Measurements from ENCODE around the gene VKORC1L1. TPM values are rescaled to one million over a fixed set of nuclear protein-coding genes. Genes with fewer than 3 reads are reported as not detected.
"Not testable (repeated sequence)": the region's sequence is repeated elsewhere in the genome, so short reads cannot be mapped to it uniquely, and the experiment has no call there.

VKORC1L1 gene
- total RNA-seq: 11.3 and 12.7 TPM in 2 replicates
- 28.5 TPM for polyA plus RNA-seq (2012)

DNA sequence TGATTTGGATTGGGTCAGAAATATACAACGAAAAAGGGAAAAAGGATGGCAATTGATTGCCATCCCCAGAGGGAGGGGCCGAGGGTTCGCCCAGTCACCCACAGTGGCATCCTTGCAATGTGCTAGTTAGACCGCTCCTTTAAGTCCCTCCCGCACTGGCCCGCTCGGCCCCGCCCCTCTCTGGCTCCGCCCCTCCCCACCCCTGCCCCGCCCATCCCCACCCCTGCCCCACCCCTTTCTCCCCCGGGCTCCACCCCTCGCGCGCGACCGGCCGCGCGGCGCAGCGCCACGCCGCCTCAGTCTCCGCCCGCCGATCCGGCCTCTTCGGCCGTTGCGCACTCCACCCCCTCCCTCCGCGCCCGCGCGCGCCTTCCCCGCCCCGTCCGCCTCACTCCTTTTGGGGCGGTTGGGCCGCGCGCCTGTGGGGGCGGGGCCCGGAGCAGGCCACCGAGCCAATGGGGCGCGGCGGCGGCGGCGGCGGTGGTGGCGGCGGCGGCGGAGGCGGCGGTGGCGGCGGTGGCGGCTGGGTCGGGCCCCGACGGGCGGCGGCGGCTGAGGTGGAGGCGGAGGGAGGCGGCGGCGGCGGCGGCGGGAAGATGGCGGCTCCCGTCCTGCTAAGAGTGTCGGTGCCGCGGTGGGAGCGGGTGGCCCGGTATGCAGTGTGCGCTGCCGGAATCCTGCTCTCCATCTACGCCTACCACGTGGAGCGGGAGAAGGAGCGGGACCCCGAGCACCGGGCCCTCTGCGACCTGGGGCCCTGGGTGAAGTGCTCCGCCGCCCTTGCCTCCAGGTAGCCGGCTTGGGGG is at the start of gene VKORC1L1:
VKORC1L1 (plus strand) TSS at position 299 of the 806 bp plus-strand sequence; CDS start at position 597, 298 bp downstream.
- DNase-seq (ENCODE audit: low read depth): peak; percentile 97

DNA sequence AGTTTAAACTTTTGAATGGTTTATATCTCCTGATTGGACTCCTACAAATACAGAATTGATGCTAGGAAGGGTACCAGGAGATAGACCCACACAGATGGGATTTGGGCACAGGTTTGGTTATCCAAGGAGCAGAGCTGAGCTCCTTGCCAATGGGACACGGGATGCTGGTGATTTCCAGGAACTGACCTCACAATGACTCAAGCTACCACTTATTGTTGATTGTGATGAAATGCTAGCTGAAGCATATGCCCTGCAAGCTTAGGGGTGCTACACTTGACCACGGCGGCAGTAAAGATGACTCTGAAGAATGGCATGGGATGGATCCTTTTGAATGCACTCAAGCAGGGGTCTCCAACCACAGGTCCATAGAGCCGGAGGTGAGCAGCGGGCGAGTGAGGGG is 45.5 kb upstream of the VKORC1L1 start:
- no peak for DNase-seq (ENCODE audit: low read depth)

DNA sequence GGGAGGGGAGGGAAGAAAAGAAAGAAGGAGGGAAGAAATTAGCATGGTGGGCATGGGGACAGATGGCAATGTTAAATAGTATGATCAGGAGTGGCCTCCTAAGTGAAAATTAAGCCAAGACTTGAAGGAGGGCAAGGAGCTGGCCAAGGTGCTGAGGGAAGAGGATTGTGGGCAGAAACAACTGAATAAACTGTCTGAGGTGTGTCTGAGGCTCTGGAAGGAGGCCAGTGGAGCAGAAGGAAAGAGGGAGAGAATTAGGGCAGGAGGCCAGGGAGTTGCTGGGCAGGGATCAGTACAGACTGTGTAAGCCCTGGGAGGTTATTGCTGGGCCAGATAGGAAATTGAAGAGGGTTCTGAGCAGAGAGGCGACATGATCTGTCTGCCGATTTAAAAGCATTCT is 40.6 kb upstream of the VKORC1L1 start:
- DNase-seq (ENCODE audit: low read depth): peak; percentile 63

DNA sequence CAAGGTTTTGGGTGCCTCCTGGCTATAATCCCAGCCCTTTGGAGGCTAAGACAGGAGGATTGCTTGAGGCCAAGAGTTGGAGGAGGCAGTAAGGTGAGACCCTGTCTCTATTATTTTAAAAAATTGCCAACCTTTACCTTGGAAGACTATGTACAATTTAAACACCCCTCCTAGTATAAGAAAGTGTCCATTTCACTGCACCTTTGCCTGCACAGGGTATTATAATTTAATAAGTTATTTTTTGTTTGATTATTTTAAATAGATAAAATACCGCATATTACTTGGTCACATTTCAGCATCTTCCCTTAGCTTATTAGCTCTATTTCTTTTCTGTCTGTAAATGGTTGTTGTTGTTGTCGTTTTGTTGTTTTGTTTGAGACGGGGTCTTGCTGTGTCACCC is 36.2 kb upstream of the VKORC1L1 start:
- DNase-seq (ENCODE audit: low read depth): not testable (repeated sequence)

DNA sequence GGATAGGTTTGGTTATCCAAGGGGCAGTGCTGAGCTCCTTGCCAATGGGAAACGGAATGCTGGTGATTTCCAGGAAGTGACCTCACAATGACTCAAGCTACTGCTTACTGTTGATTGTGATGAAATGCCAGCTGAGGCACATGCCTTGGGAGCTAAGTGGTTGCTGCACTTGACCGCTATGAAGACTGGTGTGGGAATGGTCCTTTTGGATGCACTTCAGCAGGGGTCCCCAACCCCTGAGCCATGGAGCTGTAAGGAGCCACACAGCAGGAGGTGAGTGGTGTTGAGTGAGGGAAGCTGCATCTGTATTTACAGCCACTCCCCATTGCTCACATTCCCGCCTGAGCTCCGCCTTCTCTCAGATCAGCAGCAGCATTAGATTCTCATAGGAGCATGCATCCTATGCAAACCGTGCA is 35.3 kb upstream of the VKORC1L1 start:
- DNase-seq (ENCODE audit: low read depth): not testable (repeated sequence)

DNA sequence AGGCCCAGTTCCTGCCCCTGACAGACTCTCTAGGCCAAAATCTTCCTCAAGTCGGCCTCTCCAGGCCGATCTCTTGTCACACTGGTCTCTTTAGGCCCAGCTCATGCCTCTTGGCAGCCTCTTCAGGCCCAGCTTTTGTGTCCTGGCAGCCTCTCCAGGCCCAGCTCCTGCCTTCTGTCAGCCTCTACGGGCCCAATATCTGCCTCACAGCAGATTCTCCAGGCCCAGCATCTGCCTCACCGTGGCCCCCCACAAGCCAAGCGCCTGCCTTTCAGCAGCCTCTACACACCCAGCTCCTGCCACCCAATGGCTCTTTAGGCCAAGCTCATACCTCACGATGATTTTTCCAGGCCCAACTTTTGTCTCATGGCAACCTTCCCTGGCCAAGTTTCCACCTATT is 33.0 kb upstream of the VKORC1L1 start:
- no peak for DNase-seq (ENCODE audit: low read depth)

DNA sequence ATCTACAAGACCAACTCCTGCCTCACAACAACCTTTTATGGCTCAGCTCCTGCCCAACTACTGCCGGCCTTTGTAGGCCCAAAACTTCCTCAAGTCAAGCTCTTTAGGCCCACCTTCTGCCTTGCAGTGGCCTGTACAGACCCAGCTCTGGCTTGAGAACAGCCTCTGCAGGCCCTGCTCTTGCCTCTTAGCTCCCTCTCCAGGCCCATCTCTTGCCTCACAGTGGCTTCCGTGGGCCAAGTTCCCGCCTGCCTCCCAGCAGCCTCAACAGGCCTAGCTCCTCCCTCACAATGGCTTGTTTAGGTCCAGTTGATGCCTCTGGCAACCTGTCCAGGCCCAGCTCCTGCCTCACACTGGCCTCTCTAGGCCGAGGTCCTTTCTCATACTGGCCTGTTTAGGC is 32.4 kb upstream of the VKORC1L1 start:
- DNase-seq (ENCODE audit: low read depth): no peak

DNA sequence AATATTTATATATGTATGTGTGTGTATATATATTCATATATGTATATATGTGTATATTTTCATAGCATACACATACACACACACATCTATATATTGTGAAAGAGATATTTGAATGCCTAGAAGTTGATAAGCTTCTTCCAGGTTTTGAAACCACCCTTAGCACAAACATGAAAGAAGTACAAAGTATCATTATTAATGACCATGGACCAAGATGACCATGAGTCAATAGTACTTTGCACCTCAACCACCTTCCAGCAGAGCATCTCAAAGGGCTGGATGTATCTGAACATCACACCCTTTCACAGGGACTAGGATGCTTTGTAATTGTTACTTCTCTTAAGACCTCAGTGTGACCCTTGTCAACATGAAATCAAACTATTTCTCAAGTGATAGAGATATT is 29.3 kb upstream of the VKORC1L1 start:
- not testable (repeated sequence) for DNase-seq (ENCODE audit: low read depth)

DNA sequence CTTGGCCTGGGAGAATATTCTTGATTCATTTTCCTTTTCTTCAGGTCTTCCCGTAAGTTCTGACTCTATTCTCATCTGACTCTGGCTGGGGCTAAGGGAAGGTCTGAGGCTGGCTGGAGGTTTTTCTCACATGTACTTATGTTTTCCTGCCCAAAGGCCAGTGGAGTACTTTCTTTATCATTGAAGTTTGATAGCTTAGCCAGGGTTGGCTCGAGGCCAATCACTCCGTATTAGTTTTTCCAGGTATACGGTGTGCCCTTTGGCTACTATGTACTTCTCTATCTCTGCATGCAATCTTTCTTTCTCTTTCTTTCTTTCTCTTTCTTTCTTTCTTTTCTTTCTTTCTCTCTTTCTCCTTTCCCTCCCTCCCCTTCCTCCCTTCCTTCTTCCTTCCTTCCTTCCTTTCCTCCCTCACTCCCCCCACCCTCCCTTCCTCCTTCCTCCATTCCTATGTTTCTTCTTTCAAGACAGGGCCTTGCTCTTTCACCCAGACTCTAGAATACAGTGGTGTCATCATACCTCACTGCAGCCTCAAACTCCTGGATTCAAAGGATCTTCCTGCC is 26.8 kb upstream of the VKORC1L1 start:
- no peak for DNase-seq (ENCODE audit: low read depth)

DNA sequence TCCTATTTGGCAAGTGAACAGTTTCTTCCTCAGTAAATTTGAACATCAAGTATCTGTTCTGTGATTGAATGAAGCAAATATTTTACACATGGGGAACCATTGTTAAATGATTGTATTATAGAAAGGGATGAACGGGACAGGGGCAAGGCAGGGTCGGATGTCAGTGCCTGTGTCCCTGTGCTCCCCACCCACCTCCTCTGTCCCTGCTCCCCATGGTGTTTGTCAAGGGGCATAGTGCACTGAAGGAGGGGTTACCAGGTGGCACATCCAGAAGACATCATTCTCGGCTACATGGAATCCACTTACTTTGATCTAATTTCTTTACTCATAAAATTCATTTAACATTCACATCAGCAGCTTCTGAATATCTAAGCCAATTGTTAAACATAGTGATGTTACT is 19.4 kb upstream of the VKORC1L1 start:
- DNase-seq (ENCODE audit: low read depth): not testable (repeated sequence)

DNA sequence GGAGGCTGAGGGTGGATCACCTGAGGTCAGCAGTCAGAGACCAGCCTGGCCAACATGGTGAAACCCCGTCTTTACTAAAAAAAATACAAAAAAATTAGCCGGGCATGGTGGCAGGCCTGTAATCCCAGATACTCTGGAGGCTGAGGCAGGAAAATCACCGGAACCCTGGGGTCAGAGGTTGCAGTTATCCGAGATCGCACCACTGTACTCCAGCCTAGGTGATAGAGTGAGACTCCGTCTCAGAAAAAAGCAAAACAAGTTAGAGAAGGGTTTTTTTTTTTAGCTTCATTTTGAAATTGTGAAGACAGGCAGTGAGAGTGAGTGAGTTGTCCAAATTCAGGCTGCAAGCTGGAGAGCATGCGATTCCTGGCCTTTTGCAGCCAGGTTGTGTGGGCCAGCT is 19.0 kb upstream of the VKORC1L1 start:
- not testable (repeated sequence) for DNase-seq (ENCODE audit: low read depth)

DNA sequence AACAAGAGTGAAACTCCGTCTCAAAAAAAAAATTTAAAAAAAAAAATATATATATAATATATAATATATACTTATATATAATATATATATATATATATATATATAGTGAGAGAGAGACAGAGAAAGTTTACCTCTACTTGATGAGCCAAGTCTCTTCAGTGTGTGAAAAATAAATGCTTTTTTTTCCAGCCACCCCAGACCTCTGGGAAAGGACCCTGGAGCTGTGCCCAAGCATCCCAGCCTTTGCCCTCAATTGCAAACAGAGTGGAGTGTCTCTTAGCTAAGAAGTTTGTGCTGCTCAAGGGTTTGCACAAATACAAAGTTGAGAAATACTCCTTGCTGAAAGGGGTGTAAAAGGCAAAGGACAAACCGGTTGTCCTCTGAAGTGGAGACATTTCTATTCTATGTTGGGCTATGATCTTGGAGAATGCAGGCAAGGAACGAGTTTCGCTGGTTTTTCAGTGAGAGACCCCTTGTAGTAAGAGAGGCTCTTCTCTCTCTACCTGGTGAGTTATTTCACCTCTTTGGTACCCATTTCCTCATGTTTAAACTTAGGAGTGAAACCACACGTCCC is 15.5 kb upstream of the VKORC1L1 start:
- not testable (repeated sequence) for DNase-seq (ENCODE audit: low read depth)

DNA sequence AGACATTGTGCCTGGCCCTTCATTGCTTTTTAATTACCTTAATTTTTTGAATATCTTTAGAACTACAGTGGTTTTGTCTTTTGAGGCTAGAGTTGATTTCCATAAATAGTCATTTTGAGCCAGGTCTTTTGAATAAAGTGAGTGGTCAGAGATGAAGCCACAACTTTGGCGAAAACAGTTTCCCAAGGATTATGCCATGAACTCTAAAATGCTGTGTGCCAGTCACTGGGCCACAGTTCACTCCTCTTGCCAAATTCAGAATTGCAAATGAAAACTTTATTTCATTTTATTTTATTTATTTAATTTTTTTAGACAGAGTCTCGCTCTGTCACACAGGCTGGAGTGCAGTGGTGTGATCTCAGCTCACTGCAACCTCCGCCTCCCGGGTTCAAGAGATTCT is 14.2 kb upstream of the VKORC1L1 start:
- DNase-seq (ENCODE audit: low read depth): not testable (repeated sequence)

DNA sequence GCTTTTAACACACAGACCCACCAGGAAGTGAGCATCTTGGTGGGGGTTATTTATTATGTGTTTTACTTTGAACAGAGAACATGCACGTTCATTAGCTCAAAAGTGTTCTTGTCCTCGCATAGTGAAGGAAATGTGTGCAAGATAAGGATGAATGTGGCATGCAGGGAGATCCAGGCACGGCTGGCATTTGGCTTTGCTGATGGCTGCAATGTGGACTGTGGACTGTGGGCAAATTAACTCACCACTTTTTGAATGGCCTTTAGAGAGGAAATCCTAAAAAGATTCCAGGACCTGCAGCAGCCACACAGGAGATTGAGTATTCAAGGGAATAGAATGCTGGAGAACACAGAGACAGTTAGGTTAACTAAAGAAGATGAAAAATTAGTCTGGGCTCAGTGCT is 6.6 kb upstream of the VKORC1L1 start:
- not testable (repeated sequence) for DNase-seq (ENCODE audit: low read depth)

DNA sequence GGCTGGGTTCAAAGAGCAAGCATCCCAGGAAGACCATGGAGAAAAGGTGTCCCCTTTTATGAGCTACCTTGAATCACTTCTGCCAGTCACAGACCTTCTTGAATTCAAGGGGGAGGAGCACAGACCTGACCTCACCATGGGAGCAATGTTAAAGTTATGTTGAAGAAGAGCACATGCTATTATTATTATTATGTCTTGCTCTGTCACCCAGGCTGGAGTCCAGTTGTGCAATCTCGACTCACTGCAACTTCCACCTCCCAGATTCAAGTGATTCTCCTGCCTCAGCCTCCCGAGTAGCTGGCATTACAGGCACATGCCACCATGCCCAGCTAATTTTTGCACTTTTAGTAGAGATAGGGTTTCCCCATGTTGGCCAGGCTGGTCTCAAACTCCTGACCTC is 5.2 kb upstream of the VKORC1L1 start:
- not testable (repeated sequence) for DNase-seq (ENCODE audit: low read depth)

DNA sequence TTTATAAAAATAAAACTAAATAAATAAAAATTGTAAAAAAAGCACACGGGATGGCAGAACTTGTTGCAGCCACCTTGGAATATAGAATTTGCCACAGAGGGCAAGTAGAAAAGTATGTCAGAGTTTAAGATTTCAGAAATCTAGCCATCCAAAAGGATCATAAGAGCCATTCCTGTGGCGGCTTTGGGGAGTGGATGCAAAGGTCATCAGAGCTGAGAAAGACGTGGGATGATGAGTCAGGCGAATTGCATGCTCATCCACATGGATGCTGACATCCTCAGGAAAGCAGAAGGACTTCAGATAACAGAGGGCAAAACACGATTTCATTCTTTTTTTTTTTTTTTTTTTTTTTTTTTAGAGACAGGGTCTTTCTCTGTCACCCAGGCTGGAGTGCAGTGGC is 3.6 kb upstream of the VKORC1L1 start:
- DNase-seq (ENCODE audit: low read depth): peak; percentile 41

DNA sequence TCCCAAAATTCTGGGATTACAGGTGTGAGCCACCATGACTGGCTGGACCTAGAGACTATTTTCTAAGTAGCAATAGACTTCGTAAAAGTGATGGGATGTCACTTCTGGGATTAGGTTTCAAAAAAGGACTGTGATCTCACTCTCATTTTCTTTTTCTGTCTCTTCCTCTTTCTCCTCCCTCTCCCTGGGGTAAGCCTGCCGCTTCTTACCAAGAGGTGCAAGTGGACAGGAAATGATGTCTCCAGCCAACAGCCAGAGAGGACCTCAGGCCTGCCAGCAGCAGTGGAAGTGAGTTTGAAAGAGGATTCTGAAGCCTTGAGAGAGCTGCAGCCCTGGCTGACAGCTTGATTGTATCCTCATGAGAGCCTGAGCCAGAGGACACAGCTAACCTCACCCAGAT is 1.4 kb upstream of the VKORC1L1 start:
- DNase-seq (ENCODE audit: low read depth): peak; percentile 46

DNA sequence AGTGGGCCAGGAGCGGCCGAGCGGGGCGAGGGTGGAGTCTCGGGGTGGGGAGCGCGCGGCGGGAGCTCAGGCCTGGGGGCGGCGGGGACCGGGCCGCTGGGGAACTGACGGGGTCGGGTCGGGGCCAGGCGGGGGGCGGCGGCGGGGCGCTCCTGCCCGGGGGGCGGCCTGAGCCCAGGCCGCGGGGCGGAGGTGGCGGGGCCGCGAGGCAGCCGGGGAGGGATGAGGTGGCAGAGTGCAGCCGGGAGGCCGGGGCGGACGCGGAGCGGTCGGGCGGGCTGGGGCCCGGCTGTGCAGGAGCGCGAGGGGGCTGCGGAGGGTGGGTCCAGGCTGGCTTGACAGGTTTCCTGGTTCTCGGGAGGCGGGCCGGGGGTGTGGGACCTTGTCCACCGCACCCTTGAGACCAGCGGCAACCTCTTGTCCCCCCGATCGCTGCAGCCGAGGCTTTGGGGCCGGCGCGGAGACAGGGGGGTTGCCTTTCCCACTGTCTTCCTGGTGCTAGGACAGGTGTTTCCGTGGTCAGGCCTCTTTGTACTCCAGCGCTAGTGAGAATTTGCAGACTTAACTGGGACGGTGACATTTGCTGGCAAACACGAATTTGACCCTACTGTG is 814 bp downstream of the VKORC1L1 start:
- peak; percentile 53 for DNase-seq (ENCODE audit: low read depth)

DNA sequence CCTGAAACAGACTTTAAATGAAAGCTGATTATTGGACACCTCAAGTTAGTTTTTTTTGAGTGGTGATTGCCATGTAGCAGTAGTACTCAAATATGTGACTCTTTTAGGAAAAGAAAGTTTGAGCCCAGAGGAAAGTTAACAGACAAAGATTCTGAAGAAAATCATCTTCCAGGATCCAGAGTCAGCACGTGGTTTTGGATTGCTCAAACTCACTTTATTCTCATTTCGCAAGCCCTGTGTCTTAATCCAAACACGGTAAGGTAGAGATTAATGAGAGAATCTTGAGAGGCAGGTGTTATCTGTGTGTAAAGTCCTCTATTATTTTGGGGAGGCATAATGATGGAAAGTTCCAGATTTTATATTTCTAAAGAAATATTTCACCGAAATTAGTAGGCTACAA is 2.8 kb downstream of the VKORC1L1 start:
- not testable (repeated sequence) for DNase-seq (ENCODE audit: low read depth)

DNA sequence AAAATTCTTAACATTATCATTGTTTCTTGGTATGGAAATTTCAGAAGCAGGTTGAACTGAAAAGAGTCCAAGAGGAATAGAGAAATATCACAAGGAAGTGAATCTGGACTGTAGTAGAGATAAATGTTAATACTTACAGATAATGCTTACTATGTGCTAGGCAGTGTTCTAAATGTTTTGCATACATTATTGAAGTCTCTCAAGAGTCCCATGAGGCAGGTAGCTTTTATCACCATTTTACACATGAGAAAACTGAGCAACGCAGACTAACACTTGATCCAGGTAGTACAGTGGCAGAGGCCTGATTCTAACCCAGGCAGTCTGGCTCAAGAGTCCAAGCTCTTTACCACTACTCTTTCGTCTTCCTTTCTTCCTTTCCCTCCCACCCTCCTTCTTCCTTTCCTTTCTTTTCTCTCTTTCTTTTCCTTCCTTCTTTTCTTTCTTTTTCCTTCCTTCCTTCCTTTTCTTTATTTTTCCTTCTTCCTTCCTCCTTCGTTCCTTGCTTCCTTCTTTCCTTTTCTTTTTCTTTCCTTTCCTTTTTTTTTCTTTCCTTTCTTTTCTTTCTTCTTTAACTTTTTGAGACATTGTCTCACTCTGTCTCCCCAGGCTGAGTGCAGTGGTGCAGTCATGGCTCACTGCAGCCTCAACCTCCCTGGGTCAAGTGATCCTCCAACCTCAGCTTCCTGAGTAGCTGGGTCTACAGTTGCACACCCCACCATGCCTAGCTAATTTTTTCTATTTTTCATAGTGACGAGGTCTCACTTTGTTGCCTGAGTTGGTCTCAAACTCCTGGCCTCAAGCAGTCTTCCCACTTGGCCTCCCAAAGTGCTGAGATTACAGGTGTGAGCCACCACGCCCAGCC is 6.6 kb downstream of the VKORC1L1 start:
- not testable (repeated sequence) for DNase-seq (ENCODE audit: low read depth)

DNA sequence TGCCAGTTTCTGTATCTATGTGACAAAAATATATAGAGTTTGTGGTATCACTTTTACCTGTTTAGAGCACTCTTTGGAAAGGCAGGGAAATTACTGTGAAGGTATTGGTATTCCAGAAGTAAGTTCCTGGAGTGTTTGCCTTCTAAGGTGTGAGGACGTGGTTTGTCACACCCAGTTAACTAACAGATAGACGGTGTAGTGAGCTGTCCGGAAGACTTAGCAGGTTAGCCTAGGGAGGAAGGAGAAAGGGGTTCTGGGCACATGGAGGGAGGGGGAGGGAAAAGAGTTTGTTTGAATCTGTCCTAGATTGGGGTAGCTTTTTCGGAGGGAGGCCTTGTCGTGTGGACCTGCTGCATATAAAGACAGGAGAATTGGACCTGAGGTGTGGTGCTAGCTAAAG is 7.4 kb downstream of the VKORC1L1 start:
- DNase-seq (ENCODE audit: low read depth): not testable (repeated sequence)

Measured in myocyte (in vitro differentiated cells).